ENCODE results near the gene PI4KA.
A peak's percentile ranks its signal among the peaks of the same experiment; 100 is the strongest.
"Not testable (repeated sequence)": the region's sequence is repeated elsewhere in the genome, so short reads cannot be mapped to it uniquely, and the experiment has no call there.

PI4KA gene

DNA sequence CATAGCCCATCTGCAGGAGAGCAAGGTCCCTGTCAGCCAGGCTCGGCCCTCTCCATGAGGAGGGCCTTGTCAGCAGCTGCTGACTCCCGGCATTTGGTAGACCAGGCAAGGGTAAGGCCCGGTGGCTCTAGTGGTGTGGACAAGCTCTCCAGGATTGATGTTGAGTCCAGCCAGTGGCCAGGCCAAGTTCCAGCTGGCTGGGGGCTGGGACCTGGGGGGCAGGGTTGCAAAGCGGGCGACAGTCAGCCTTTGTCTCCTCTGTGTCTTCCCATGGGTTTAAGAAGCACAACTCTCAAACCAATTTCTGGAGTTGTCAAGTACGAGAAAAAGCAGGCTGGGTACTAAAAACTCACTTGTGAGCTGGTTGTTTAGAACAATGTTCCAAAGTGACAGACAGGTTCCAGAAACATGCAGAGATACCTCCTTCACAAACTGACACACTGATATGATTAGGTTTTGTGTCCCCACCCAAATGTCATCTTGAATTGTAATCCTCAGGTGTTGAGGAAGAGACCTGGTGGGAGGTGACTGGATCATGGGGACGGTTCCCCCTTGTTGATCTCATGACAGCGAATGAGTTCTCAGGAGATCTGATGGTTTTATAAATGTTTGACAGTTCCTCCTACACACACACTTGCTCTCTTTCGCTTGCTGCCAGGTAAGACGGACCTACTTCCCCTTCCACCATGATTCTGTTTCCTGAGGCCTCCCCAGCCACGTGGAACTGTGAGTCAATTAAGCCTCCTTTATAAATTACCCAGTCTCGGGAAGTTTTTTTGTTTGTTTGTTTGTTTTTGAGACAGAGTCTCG, 137.0 kb downstream of the PI4KA start:
- Mint-ChIP-seq H3K36me3 (ENCODE audit: low read depth) (peaks cover 11% of the 10 kb centered on the region), H3K4me3 (no peak overlapping the region), H3K9me3 (no peaks in the 10 kb centered on the region), H3K27ac (no peak overlapping the region), H3K27me3 (ENCODE audit: low read depth) (no peaks in the 10 kb centered on the region), H3K4me1 (ENCODE audit: low read depth) (no peaks in the 10 kb centered on the region)

DNA sequence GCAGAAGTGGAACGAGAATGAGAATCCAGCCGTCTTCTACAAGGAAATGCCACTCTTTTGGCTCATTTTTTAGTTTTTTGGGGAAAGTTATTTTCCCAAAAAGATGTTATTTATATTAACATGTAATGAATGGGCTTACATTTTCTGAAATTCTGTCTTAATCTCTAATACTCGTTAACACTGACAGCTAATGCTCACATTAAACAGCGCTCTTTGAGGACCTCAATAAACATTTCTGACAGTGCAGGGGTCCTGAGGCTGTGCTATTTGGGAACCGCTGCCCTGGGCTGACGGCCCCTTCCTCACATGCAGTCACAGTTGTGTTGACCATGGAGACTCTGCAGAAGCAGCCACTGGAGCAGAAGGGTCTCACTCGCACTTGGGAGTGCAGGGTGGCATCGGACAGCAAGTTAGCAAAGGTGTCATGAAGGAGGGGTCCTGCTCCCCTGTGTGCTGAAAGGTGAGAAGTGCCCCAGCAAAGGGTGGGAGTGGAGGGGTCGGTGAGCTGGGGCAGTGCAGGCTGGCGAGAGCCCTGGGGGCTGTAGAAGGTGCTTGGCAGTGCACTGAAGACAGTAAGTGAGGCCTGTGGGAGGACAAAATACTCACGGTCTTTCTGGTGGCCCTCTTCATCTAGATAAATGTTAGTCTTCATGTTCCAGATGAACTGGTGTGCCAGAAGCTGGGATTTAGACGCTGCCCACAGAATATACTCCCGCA, 137.8 kb downstream of the PI4KA start:
- no peaks in the 10 kb centered on the region for H3K27me3 Mint-ChIP-seq (ENCODE audit: low read depth)
- H3K4me3 Mint-ChIP-seq, result no peak overlapping the region
- H3K9me3 Mint-ChIP-seq, result no peaks in the 10 kb centered on the region
- H3K27ac Mint-ChIP-seq, result no peak overlapping the region
- peaks cover 7% of the 10 kb centered on the region for H3K36me3 Mint-ChIP-seq (ENCODE audit: low read depth)
- H3K4me1 Mint-ChIP-seq (ENCODE audit: low read depth), result no peaks in the 10 kb centered on the region

DNA sequence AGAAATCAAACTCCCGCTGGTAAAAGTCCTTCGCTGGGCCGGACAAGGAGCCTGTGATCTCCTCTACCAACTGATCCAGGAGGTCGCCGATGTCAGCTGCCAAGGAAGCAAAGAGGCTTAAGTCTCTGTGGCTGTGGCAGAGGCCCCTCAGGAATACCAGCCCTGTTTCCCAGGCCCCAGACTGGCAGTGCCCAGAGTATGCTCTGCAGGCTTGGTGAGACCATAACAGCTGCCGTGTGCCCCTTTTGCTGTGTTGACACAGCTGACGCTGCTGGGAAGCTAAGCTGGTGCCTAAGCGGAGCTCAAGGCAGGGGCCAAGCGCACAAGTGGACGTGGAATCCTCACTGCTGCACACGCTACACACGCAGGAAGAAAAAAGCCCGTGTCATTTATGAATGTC, 139.9 kb downstream of the PI4KA start:
- H3K9me3 Mint-ChIP-seq; H3K27me3 Mint-ChIP-seq (ENCODE audit: low read depth); H3K36me3 Mint-ChIP-seq (ENCODE audit: low read depth); H3K27ac Mint-ChIP-seq; H3K4me3 Mint-ChIP-seq; H3K4me1 Mint-ChIP-seq (ENCODE audit: low read depth): not testable (repeated sequence)

DNA sequence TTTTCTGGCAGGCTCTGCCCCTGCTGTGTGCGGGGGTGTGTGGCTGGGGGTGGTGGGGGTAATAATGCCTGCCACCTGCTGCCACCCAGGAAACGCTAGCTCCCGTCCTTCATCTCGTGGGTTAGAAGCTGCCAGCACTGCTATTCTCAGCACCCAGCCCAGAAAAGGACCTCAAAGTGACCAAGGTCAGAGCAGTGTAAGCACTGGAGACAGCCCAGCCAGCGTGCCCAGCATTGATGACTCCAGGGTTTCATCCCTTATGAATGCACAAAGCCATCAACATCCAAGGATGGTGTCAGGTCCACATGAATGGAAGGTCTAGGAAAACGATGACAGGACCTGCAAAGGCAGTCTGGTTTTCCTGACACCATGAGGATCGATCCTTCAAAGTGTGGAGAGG, 140.6 kb downstream of the PI4KA start:
- H3K27ac Mint-ChIP-seq; H3K36me3 Mint-ChIP-seq (ENCODE audit: low read depth); H3K27me3 Mint-ChIP-seq (ENCODE audit: low read depth); H3K4me3 Mint-ChIP-seq; H3K4me1 Mint-ChIP-seq (ENCODE audit: low read depth); H3K9me3 Mint-ChIP-seq: not testable (repeated sequence)

DNA sequence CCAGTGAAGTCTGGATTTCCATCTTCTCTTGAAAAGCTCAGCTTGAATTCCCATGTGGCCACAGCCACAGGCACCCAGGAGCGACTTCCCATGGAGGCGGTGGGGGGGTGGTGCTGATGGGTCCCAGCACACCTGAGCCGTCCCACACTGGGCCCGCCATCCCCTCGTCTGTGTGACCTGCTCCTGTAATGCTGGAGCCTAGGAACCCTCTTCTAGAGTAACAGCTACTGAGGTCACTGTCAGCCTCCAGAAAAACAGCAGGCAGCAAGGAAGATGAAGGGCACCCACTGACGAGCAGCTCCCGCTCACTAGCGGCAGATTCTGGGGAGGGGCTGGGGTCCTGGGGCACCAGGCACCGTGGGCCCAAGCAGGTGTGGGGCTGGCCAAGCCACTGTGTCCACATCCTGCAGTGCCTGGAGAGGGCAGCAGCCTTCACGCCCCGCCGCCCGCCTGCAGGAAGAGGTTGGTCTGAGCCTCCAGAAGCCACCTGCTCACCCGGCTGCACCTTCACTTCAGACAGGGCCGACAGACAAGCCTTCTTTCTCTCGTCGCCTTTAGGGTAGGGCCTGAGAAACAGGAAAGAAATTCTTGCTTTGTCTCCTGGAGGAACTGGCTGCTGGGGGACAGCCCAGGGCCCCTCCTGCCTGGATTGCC, 141.3 kb downstream of the PI4KA start:
- not testable (repeated sequence) for H3K4me3 Mint-ChIP-seq; H3K36me3 Mint-ChIP-seq (ENCODE audit: low read depth); H3K9me3 Mint-ChIP-seq; H3K4me1 Mint-ChIP-seq (ENCODE audit: low read depth); H3K27ac Mint-ChIP-seq; H3K27me3 Mint-ChIP-seq (ENCODE audit: low read depth)

DNA sequence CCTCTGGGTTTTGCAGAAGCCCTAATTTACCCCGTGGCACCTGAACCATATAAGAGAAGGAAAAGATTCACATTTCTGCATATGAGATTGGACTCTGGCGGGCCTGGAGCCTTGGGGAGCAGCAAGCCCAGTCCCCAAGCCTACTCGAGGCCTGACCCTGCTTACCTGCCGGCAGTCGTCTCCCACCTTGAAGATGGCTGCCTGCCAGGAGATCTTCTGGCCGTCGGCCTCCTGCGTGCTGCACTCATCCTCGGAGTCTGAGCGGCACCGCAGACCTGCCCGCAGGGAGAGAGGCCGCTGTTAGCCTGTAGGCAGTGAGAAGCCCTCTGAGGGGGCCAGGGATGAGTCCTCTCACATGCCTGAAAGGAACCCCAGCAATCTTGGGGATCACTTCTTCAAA, 145.5 kb downstream of the PI4KA start:
- H3K4me1 Mint-ChIP-seq (ENCODE audit: low read depth); H3K9me3 Mint-ChIP-seq; H3K36me3 Mint-ChIP-seq (ENCODE audit: low read depth); H3K27me3 Mint-ChIP-seq (ENCODE audit: low read depth); H3K27ac Mint-ChIP-seq; H3K4me3 Mint-ChIP-seq: not testable (repeated sequence)

DNA sequence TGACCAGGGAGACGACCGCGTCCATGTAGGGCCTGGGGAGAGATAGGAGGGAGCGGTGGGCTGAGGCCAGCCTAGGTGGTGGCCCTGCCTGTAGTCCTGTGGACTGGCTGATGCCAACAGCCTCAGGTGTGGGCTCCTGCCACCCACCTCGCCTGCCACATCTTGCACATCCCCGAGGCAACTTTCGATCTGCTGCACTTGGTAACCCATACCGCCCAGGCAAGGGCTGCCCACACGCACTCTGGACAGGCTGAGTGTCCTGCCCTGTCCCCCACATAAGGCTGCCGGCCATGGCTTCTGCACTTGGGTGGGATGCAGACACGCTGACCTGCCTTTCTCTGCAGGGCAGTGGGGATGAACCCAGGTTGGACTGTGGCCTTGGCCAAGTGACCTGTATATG, 148.6 kb downstream of the PI4KA start:
- not testable (repeated sequence) for H3K9me3 Mint-ChIP-seq; H3K4me3 Mint-ChIP-seq; H3K27ac Mint-ChIP-seq; H3K36me3 Mint-ChIP-seq (ENCODE audit: low read depth); H3K4me1 Mint-ChIP-seq (ENCODE audit: low read depth); H3K27me3 Mint-ChIP-seq (ENCODE audit: low read depth)

DNA sequence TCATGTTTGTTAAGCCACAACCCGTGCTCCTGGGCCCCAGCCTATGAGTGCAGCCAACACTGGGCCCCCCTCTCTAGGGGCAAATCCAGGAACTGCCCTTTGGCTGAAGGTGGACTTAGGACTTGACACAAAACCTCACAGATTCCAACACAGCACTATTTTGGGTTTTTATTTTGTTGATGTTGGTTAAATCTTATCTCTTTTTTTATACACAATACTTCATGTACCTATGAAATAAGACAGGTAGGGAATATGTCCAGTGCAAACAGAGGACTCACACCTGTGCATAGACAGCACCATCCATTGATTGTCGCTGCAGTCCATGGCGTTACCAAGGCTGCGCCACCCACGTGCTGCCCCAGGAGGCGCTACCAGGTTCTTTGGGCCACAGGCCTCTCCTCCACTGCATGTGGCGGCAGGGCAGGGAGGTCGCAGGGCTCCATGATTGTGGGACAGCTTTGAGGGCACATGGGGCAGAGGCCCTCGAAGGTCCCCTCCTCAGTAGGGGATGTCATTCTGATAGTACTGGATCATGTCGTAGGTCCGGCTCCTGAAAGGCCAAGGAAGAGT, 151.0 kb downstream of the PI4KA start:
- not testable (repeated sequence) for H3K36me3 Mint-ChIP-seq (ENCODE audit: low read depth); H3K4me1 Mint-ChIP-seq (ENCODE audit: low read depth); H3K27ac Mint-ChIP-seq; H3K9me3 Mint-ChIP-seq; H3K4me3 Mint-ChIP-seq
- H3K27me3 Mint-ChIP-seq (ENCODE audit: low read depth), result peaks cover 13% of the 10 kb centered on the region

DNA sequence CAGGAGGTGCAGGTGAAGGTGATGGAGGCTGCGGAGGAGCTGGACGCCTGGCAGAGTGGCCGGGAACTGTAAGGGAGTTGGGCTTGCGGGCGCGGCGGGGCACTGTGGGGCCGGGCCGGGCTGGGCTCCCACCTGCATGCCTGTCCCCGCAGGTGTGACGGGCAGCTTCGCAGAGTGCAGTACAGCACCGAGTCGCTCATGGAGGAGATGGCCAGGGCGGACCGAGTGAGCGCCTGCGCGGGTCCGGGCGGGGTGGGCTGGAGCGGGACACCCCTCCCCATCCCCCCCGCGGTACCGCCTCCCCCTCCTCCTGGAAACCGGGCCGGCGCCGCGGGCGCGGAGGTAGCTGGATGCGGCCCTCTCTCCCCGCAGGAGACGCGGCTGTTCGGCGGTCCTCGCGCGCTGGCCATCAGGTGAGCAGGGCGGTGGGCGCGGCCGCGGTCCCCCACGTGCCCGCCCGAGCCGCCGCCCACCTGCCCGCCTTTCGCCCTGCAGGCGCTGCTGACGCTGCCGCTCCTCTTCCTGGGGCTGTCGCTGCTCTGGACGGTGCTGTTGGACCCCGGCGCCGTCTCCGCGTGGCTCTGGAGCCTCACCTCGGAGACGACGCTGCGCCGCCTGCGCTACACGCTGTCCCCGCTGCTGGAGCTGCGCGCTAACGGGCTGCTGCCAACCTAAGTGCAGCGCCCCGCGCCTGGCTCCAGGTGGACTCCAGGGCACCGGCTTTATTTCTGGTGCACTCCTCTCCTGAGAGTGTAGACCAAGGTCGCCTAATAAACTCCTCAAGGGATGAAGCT, 154.6 kb downstream of the PI4KA start:
- H3K9me3 Mint-ChIP-seq; H3K27ac Mint-ChIP-seq; H3K36me3 Mint-ChIP-seq (ENCODE audit: low read depth): not testable (repeated sequence)
- Mint-ChIP-seq H3K27me3 (ENCODE audit: low read depth) (peaks cover 16% of the 10 kb centered on the region), H3K4me3 (peak overlapping the region; percentile 58), H3K4me1 (ENCODE audit: low read depth) (peaks cover 10% of the 10 kb centered on the region)

DNA sequence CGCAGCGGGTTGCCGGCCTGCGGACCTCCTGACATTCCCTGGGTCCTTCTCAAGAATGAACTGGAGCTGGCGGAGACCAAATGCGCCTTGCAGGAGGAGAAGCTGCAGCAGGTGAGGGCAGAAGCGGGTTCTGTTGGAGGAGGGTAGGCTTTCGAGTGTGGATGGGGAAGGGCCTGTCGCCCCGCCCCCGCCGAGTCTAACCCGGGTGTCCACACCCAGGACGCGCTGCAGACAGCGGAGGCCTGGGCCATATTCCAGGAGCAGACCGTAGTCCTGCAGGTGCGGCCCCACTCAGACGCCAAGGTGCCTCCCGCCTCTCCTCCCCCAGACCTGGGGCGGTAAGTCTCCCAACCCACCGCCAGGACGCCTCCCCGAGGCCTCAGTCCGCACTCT, 155.2 kb downstream of the PI4KA start:
- peaks cover 10% of the 10 kb centered on the region for H3K4me1 Mint-ChIP-seq (ENCODE audit: low read depth)
- peak overlapping the region; percentile 91 for H3K4me3 Mint-ChIP-seq
- not testable (repeated sequence) for H3K9me3 Mint-ChIP-seq; H3K27ac Mint-ChIP-seq; H3K36me3 Mint-ChIP-seq (ENCODE audit: low read depth)
- H3K27me3 Mint-ChIP-seq (ENCODE audit: low read depth), result peaks cover 16% of the 10 kb centered on the region

DNA sequence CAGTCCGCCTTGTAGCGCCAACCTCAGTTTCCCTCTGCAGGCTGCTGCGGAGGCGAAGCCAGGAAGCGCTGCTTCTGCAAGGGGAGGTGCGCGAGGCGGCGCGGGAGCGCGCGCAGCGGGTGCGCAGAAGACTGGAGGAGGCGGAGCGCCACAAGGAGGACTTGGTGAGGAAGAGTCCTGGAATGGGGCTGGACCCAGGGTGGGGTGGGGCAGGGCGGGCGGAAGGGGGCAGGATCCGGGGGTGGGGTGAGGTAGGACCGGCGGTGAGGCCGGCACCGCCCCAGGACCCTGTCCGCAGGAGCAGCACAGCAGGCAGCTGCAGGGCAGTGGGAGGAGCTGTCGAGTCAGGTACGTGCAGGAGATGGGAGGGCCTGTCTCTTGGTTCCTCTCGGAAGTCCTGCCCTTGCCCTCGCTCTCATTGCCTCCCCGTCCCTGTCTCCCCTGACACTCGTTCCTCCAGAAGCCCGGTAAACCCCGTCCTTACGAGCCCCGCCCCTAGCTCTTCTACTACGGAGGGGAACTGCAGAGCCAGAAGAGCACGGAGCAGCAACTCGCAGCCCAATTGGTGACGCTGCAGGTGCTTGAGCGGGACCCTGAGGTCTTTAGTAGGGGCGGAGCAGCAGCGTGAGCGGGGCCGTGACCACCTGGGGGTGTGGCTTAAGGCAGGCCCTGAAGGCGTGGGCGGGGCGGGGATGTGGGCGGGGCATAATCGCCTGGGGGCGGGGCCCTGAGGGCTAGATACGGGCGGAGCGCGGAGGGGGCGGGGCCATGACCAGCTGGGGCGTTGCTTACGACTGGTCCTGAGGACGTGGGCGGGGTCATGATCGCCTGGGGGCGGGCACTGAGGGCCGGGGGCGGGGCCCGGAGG, 155.8 kb downstream of the PI4KA start:
- not testable (repeated sequence) for H3K9me3 Mint-ChIP-seq; H3K36me3 Mint-ChIP-seq (ENCODE audit: low read depth)
- peak overlapping the region; percentile 98 for H3K27ac Mint-ChIP-seq
- peak overlapping the region; percentile 91 for H3K4me3 Mint-ChIP-seq
- H3K4me1 Mint-ChIP-seq (ENCODE audit: low read depth), result peaks cover 10% of the 10 kb centered on the region
- H3K27me3 Mint-ChIP-seq (ENCODE audit: low read depth), result peaks cover 16% of the 10 kb centered on the region

DNA sequence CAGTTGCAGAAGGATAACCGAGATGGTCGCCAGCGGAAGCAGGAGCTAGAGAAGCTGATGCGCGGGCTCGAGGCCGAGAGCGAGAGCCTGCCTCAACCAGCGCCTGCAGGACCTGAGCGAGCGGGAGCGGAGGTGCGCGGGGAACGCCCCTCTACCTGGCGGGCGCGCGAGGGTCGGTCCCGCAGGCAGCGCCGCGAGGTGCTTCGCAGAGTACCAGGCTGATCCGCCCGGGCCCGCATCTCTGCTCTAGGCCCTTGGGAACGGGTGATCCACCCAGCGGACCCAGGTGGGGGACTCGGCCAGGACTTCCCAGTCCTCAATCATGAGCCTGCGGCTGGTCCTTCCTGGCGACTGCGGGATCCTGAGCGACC, 156.5 kb downstream of the PI4KA start:
- peak overlapping the region; percentile 98 for H3K27ac Mint-ChIP-seq
- H3K9me3 Mint-ChIP-seq; H3K36me3 Mint-ChIP-seq (ENCODE audit: low read depth): not testable (repeated sequence)
- peaks cover 16% of the 10 kb centered on the region for H3K27me3 Mint-ChIP-seq (ENCODE audit: low read depth)
- peak overlapping the region; percentile 91 for H3K4me3 Mint-ChIP-seq
- peaks cover 10% of the 10 kb centered on the region for H3K4me1 Mint-ChIP-seq (ENCODE audit: low read depth)

DNA sequence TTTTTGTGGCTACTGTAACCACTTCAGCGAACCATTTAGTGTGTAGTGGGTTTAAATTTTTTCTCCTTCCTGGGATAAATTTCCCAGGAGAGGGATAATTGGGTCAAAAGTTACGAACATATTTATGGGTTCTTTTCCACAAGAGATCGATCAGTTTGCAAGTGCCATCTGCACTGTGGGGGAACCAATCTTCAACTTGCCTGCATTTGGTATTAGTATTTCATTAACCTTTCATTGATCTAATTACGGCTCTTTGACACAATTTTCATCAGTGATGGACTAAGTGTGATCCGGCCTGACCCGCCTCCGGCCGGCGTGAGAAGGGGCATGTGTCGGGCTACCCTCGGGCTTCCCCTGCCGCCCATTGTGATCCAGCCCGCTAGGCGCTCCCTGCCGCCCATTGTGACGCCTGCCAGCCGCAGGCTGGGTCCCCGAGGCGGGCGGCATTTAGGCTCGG, 156.9 kb downstream of the PI4KA start:
- peaks cover 16% of the 10 kb centered on the region for H3K27me3 Mint-ChIP-seq (ENCODE audit: low read depth)
- peaks cover 10% of the 10 kb centered on the region for H3K4me1 Mint-ChIP-seq (ENCODE audit: low read depth)
- peak overlapping the region; percentile 81 for H3K4me3 Mint-ChIP-seq
- H3K27ac Mint-ChIP-seq, result peak overlapping the region; percentile 45
- H3K9me3 Mint-ChIP-seq; H3K36me3 Mint-ChIP-seq (ENCODE audit: low read depth): not testable (repeated sequence)

DNA sequence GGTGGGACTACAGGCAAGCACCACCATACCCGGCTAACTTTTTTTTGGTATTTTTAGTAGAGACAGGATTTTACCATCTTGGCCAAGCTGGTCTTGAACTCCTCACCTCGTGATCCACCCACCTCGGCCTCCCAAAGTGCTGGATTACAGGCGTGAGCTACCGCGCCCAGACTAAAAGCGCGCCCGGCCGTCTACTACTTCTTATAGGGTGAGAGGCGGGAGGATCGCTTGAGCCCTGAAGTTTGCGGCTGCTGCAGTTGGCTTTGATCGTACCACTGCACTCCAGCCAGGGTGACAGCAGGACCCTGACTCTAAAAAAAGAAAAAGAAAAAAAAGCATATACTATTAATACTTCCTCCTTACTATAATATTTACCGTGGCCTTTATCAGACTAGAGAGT, 158.3 kb downstream of the PI4KA start:
- H3K4me3 Mint-ChIP-seq; H3K36me3 Mint-ChIP-seq (ENCODE audit: low read depth); H3K27ac Mint-ChIP-seq; H3K9me3 Mint-ChIP-seq: not testable (repeated sequence)
- Mint-ChIP-seq H3K4me1 (ENCODE audit: low read depth) (peaks cover 10% of the 10 kb centered on the region), H3K27me3 (ENCODE audit: low read depth) (peaks cover 15% of the 10 kb centered on the region)

Data from T-helper 1 cell treated with Interleukin-12 subunit alpha and Interleukin-12 subunit beta and Interleukin-4 antibody, amounts not matched to agents 30 μg/mL and 1 μg/mL, for 36 hours (primary cell).